Activated T-cell treated with anti-CD3 and anti-CD28 coated beads, Interleukin-2, amount 50 U/mL, for 1 hour (primary cell): ENCODE measurements around the gene SNX3.

ENCODE experiments used
- DNase-seq: peaks from one replicate; pipeline ENCODE4 v3.0.0-alpha.2; 2020

The SNX3 gene

DNA sequence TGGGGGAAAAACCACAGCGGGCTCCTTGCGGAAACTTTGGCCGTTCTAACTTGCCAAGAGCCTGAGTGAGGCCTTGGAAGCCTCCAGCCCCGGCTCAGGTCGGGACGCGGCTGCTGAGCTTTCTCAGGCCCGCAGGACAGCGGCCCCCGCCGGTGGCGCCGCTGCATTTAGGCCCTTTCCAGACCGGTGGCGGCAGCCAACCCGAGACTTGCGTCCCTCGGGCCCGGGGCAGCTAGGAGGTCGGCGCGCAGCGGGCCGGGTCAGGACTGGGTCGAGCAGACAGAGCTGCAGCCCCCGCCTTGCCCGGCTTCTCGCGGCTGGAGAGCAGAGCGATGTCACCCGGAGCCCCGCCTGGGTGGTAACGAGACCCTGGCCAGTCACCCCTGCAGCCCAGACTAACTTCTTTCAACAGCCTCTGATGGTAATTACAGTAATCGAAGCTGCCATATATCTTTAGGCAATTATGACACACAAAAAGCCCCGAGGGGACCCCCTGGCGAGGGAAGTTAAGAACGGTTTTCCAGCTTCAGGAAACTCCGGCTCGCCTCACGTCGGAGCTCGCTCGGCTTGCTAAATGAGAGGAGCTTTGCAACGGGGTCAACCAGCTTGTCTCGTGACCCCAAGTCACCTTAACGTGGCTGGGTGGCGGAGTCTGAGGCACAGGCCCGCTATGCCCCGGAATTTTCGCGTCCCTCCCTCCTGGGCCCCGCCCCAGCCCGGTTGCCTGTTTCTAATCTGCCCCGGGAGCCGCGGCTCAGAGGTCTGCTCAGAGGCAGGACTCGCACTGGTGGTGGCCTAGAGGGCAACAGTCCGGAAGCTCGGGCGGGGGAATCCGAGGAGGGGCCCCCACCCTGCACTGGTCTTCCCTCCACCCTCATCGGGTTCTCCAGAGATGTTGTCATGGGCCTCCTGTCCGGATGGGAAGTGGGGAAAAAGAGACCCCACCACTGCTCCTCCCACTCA lies 92.1 kb downstream of the SNX3 start:
- DNase-seq: no peak

DNA sequence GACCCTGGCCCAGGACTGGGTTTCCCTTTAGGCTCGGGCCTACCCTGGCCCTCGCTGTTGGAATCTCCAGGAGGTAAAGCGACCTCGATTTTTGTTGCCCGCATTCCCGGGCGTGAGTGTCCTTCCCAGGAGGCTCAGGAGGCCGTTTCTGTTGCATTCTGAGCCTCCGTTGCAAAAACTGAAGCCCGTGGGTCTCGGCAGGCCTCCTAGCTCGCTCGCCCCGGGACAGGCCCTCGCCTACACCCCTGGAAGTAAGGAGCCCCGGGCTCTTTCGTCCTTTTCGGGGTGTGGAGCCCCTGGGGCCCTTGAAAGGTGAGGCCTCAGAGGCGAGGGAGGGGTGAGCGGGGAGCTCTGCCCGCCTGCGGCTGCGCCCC lies 92.8 kb downstream of the SNX3 start:
- no peak for DNase-seq

DNA sequence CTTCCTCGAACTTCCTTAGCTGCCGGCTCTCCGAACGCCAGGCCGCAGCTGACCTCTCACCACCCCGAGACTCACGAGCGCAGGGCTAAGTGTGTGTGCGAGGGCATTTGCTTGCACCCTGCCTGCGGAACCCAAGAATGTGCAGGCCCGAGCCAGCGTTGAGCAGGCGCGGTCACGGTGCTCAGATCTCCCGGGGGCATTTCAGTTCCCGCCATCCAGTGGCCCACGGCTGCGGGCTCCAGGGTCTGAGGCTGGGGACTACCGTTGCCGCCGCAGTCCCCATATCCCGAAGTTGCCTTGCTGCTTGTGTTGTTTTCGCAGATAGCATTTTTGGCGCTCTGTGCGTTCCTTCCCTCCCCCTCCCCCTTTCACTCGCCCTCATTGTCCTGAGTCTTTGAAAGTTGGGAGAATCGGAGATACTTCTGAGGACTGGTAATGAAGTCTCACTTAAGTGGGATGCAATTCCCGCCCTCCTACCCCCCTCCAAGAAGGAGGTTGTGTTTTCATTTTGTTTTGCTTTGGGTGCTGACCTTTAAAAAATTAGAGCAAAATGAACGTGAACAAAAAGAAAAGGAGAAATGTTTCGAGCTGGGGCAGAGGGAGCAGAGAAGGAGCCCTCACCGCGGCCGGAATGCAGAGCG lies 93.3 kb downstream of the SNX3 start:
- DNase-seq: no peak

DNA sequence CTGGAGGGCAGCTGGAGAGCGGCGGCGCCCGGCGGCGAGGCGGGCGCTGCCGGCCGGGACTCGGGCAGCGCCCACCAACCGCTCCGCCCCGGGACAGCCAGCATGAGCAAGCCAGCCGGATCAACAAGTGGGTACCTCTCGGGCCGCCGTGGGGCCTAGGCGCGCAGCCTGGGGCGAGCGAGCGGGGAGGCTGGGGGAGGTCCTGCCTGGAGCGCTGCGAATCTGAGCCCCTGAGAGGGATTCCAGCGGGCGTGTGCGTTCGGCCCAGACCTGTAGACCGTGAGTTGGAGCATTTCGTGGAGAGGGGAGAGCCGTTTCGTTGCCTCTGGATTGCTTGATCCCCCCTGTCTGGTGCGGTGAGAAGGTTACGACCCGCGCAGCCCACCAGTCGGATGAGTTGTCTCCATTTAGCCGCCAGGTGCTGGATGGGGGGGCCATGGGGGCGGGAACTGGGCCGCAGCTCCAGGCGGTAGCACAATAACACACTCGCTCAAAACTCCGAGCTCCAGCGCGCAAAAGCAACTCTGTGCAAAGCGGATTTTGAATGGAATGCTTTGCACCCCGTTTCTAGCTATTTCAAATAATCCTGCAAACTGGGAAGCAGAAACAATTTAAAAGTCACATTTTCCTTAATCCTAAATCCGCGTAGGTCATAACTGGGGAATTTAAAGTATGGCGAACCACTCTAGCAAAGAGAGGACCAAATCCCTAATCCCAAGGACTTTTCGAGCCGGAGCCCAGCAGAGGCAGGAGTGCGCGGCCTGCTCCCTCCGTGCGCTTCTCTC lies 94.0 kb downstream of the SNX3 start:
- DNase-seq: no peak

DNA sequence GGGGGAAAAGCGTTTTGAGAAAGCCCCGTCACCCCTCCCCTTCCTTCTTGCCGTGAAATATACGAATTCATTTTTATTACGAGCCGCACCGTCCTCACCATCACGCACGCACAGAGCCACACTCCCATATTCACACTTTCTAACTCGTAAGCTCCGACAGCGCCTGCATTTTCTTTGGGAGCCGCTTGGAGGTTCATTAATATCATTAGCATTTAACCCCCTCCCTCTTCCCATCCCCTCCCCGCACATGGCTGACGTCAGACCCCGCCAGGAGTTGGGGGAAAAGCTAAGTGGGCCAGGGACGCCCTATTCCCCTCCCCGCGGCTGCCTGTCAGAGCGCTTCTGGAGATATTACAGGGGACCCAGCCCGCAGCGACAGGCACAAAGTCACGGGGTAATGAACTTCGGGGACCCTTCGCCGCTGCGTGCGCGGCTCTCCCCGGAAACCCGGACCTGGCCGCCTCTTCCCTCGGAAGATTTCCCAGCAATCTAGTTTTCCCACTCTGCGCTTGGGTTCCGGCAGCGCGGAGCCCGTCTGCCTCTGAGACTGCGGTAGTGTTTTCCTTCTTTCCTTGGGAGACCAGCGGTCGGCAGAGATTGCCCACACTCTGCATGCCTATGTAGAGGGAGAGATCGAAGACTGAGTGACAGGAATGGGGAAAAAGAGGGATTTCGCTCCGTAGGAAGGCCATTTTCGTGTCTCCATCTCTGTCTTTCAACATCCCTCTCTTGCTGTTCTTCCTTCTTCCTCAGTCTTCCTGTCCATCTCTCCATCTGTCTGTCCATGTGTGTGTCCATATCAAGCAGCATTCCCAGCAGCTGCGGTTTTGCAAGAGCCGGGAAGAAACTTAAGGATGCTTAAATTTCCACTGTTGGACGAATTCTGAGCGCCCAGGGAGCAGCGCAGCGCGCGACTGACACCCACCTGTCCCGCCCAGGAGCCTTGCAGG lies 94.9 kb downstream of the SNX3 start, which contains the start of gene NR2E1:
Gene NR2E1 (plus strand): TSS at position 309 of the 950 bp plus-strand sequence. CDS start 744 bp downstream, outside the sequence.
- no peak for DNase-seq

DNA sequence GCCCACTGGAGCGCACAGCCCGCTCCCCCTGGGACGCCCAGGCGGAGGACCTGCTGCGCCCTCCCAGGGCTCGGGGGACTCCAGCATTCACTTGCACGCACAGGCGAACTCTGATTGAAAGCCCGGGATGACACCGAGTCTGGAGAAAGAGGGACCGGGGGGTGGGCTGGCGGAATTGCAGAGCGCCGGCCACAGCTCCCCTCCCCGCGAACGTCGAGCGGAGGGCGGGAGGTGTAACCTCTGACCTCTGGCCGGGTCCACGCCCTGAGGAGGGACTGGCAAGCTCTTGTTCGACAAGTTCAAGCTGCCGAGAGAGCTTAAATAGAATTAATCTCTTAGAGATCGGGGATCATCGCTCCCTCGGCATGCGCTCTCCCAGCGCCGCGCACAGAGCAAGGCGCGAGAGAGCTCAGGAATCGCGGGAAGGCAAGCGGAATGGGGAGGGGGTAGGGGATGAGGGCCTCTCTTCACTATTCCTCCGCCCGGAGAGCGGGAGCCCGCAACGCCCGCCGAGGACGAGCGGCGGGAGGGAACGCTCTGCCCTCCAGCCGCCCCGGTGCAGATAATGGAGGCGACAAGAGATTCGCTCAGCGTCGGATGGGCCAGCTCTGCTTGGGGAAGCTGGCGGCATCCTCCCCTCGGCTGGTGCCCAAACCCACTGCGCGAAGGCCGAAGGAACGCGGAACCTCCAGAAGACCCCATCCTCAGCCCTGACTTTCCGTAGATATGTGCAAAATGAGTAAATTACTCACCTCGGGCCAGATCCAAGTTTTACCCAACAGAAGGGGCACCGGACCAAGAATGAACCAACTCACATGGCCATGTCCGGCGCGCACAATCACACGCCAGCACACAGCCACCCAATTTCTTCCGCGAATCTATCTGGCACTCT lies 95.8 kb downstream of the SNX3 start:
- DNase-seq: no peak

DNA sequence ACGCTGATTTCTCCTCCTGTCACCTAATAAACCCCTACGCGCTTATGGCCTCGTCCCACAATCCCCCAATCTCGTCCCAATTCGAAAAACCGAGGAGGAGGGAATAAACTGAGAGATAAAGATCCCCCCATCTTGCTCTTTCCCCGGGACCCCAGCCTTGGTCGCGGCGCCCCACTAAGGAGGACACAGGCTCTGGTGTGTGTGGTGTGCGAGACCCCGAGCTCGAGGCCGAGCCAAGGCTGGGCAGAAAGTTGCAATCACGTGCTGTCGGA lies 96.4 kb downstream of the SNX3 start:
- DNase-seq: no peak

DNA sequence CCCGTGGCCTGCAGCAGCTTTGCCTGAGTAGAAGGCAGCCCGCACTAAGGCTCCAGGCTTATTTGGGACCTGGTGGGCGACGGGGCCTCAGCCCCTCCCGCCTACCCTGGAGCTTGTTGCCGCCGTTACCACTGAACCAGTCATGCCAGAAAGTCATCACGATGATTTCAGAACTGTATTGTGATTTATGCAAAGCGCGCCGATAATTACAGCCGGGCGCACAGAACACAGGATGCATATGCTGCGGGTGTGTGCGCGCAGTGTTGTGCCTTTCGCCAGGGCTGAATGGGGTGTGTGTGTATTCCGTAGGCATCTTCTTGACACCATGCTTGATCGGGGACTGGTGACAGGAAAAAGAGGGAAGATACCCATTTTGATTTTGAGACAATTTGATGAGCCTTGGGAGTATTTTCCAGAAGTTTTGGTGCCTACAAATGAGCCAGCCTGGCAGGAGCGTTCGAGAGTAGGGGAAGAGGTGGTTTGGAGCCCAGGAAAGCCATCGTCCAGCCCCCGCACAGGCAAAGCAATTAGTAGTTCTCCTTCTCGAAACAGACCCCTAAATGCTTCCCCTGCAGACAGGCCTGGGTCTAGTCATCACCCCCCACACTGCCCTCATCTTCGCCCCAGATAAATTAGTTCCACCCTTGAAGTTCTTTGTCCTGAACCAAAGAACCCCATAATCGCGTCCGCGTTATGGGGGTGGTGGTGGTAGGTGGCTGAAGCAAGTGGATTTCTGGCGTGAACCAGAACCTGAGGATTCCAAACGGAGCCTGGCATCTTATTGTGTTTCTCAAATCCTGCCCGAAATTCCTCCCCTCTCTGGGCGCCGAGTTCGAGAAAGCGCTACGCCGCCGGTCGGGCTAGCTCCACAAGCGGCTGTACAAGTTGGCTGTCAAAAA lies 96.9 kb downstream of the SNX3 start:
- DNase-seq: no peak

DNA sequence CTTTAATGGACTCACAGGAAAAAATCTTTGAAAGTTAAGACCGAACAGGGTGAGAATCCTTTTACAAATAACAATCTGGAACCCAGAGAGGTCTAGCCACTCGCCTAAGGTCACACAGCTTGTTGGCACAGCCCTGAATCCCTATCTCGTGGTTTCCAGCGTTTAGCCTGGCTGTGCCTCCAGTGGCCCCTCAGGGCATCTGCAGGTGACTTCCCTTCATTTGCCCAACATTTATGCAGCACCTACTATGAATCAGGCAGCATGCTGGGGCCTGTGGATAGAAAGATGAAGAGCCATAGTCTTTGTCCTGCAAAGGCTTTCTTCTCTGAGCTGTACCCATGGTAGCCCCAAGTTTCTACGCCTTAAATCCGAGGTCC lies 97.6 kb downstream of the SNX3 start:
- no peak for DNase-seq

DNA sequence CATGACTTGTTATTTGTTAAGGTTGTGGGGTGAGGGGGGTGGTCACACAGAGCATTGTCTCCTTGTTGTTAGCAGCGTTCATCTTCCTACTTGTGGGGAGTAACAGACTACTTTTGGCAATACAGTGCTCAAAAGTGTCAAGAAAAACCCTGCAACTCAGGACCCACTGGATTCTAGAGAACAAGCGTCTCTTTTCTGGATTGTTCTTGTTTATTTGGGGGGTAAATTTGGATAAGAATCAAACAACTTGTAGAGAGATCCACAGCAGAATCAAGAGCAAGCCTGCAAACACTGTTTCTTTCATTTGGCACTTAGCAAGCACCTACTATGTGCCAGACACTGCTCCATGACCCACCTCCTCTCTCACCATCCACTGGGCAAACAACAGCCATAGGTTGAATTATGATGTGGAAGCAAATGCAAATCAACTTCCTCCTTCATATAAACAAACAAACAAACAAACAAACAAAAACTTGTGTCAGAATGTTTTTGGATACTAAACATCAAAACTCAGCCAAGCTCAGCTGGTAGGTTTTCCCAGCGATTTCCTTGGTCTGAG lies 99.0 kb downstream of the SNX3 start:
- no peak for DNase-seq
